HEK293 (cell line): ENCODE results near the gene DGKD.

ENCODE experiments used
- CTCF ChIA-PET: fragments of 350-600 bp; formaldehyde crosslinking; extraction: SDS; loops from one replicate; lab custom pipeline; 2021; ENCODE audit warnings: antibody characterized with exemption; lab: Yijun Ruan, JAX
- POLR2A ChIA-PET: fragments of 300-600 bp; formaldehyde crosslinking; extraction: SDS; loops from one replicate; lab custom pipeline; 2020; ENCODE audit warnings: antibody characterized with exemption, inconsistent platforms; lab: Yijun Ruan, JAX
- H3K27ac ChIP-seq: fragments of 200-500 bp; sonication (Bioruptor generic); 2 replicates; pipeline ENCODE4 v1.5.1; 2014; ENCODE audit warnings: low read depth, low read length, control low read depth, inconsistent platforms; ENCODE audit errors: extremely low read depth
- H3K36me3 ChIP-seq, 2 experiments: fragments of 200-500 bp in 1 of 2; sonication (Bioruptor generic) in 1 of 2; 1 replicate in 1 of 2; 2 replicates in 1 of 2; pipeline ENCODE4 v1.5.1; 2014 to 2017; ENCODE audit warnings: inconsistent platforms in 2 of 2, low read length in 2 of 2; ENCODE audit not compliant: control insufficient read depth in 2 of 2, insufficient read depth in 1 of 2
- H3K4me1 ChIP-seq: fragments of 200-500 bp; sonication (Bioruptor generic); 2 replicates; pipeline ENCODE4 v1.5.1; 2014; ENCODE audit warnings: mild to moderate bottlenecking, low read length, inconsistent platforms; ENCODE audit not compliant: control insufficient read depth, insufficient read depth
- H3K4me3 ChIP-seq: 2 replicates; pipeline ENCODE4 v1.5.1; 2011; ENCODE audit warnings: low read depth, mild to moderate bottlenecking, control low read depth, low read length, moderate library complexity
- H3K9me3 ChIP-seq: fragments of 200-500 bp; sonication (Bioruptor generic); 2 replicates; pipeline ENCODE4 v1.5.1; 2014; ENCODE audit warnings: low read depth, low read length, inconsistent platforms; ENCODE audit not compliant: control insufficient read depth, insufficient read depth
- FEZF1 ChIP-seq: fragments of 450-650 bp; formaldehyde crosslinking; IDR thresholded peaks from 2 replicates; pipeline ENCODE4 v1.5.1; 2016; ENCODE audit warnings: missing biosample characterization, missing genetic modification characterization
- KLF10 ChIP-seq: fragments of 450-650 bp; IDR thresholded peaks from 2 replicates; pipeline ENCODE4 v1.5.1; 2018; ENCODE audit warnings: missing biosample characterization, mild to moderate bottlenecking, missing genetic modification characterization
- KLF7 ChIP-seq: fragments of 450-650 bp; formaldehyde crosslinking; IDR thresholded peaks from 2 replicates; pipeline ENCODE4 v1.5.1; 2016; ENCODE audit warnings: missing biosample characterization, missing genetic modification characterization, borderline replicate concordance
- RBAK ChIP-seq: fragments of 450-650 bp; formaldehyde crosslinking; IDR thresholded peaks from 2 replicates; pipeline ENCODE4 v1.5.1; 2016; ENCODE audit warnings: missing biosample characterization, missing genetic modification characterization
- SETDB1 ChIP-seq: IDR thresholded peaks from one replicate; pipeline ENCODE4 v1.6.1; 2017; ENCODE audit warnings: mild to moderate bottlenecking, low read length, moderate library complexity, mixed read lengths; ENCODE audit not compliant: insufficient read length
- TRIM28 ChIP-seq: IDR thresholded peaks from 2 replicates; pipeline ENCODE4 v1.6.1; 2011; ENCODE audit warnings: low read length, control low read depth, borderline replicate concordance
- ZFHX2 ChIP-seq: fragments of 450-650 bp; formaldehyde crosslinking; conservative IDR thresholded peaks from 2 replicates; pipeline ENCODE4 v1.5.1; 2016; ENCODE audit warnings: missing biosample characterization, missing genetic modification characterization
- ZNF148 ChIP-seq: fragments of 450-650 bp; formaldehyde crosslinking; IDR thresholded peaks from 2 replicates; pipeline ENCODE4 v1.5.0; 2017; ENCODE audit warnings: missing biosample characterization, missing genetic modification characterization, borderline replicate concordance
- ZNF16 ChIP-seq: fragments of 450-650 bp; formaldehyde crosslinking; IDR thresholded peaks from 2 replicates; pipeline ENCODE4 v1.5.1; 2016; ENCODE audit warnings: low read depth, missing biosample characterization, missing genetic modification characterization
- ZNF610 ChIP-seq: fragments of 450-650 bp; formaldehyde crosslinking; IDR thresholded peaks from 2 replicates; pipeline ENCODE4 v1.5.1; 2016; ENCODE audit warnings: missing biosample characterization, missing genetic modification characterization, borderline replicate concordance
- ZNF747 ChIP-seq: fragments of 450-650 bp; formaldehyde crosslinking; IDR thresholded peaks from 2 replicates; pipeline ENCODE4 v1.5.1; 2016; ENCODE audit warnings: missing biosample characterization, missing genetic modification characterization
- TF ChIP-seq, protein P1 (sequence below): fragments of 450-650 bp; formaldehyde crosslinking; conservative IDR thresholded peaks from 2 replicates; pipeline ENCODE4 v1.5.1; 2016; ENCODE audit warnings: low read depth, missing biosample characterization, missing genetic modification characterization
- TF ChIP-seq, protein P2 (sequence below): fragments of 450-650 bp; formaldehyde crosslinking; IDR thresholded peaks from 2 replicates; pipeline ENCODE4 v1.5.1; 2016; ENCODE audit warnings: missing biosample characterization, missing genetic modification characterization, low read depth

Gene DGKD

GRCh38 chr2:233501198-233502076 lies 147.1 kb downstream of the DGKD start:
- no peaks in the 10 kb centered on the region for H3K4me1 ChIP-seq
- H3K4me3 ChIP-seq: no peak overlapping the region
- H3K9me3 ChIP-seq: no peaks in the 10 kb centered on the region; the same call in 1 of the 2 replicates
- ChIA-PET CTCF (interaction anchor here (0.6 to 1.5 kb wide), 2 partner anchors 210 to 738 kb away, joined by 3 read pairs; no protein-coding TSS in a partner anchor), POLR2A (no interaction called here)
- TF ChIP-seq RBAK (tag by site-specific recombination) (no peak), ZNF610 (no peak), ZNF16 (tag by site-specific recombination) (no peak), ZFHX2 (tag by site-specific recombination) (no peak), ZNF747 (no peak), KLF10 (tag by site-specific recombination) (no peak), FEZF1 (no peak), KLF7 (no peak)
- TF ChIP-seq, protein P1, sequence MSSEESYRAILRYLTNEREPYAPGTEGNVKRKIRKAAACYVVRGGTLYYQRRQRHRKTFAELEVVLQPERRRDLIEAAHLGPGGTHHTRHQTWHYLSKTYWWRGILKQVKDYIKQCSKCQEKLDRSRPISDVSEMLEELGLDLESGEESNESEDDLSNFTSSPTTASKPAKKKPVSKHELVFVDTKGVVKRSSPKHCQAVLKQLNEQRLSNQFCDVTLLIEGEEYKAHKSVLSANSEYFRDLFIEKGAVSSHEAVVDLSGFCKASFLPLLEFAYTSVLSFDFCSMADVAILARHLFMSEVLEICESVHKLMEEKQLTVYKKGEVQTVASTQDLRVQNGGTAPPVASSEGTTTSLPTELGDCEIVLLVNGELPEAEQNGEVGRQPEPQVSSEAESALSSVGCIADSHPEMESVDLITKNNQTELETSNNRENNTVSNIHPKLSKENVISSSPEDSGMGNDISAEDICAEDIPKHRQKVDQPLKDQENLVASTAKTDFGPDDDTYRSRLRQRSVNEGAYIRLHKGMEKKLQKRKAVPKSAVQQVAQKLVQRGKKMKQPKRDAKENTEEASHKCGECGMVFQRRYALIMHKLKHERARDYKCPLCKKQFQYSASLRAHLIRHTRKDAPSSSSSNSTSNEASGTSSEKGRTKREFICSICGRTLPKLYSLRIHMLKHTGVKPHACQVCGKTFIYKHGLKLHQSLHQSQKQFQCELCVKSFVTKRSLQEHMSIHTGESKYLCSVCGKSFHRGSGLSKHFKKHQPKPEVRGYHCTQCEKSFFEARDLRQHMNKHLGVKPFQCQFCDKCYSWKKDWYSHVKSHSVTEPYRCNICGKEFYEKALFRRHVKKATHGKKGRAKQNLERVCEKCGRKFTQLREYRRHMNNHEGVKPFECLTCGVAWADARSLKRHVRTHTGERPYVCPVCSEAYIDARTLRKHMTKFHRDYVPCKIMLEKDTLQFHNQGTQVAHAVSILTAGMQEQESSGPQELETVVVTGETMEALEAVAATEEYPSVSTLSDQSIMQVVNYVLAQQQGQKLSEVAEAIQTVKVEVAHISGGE (tag by site-specific recombination): no peak
- TF ChIP-seq, protein P2, sequence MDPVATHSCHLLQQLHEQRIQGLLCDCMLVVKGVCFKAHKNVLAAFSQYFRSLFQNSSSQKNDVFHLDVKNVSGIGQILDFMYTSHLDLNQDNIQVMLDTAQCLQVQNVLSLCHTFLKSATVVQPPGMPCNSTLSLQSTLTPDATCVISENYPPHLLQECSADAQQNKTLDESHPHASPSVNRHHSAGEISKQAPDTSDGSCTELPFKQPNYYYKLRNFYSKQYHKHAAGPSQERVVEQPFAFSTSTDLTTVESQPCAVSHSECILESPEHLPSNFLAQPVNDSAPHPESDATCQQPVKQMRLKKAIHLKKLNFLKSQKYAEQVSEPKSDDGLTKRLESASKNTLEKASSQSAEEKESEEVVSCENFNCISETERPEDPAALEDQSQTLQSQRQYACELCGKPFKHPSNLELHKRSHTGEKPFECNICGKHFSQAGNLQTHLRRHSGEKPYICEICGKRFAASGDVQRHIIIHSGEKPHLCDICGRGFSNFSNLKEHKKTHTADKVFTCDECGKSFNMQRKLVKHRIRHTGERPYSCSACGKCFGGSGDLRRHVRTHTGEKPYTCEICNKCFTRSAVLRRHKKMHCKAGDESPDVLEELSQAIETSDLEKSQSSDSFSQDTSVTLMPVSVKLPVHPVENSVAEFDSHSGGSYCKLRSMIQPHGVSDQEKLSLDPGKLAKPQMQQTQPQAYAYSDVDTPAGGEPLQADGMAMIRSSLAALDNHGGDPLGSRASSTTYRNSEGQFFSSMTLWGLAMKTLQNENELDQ: no peak
- peaks cover 0 to 46% of the 10 kb centered on the region in 2 experiments; a peak in 1 of 3 replicates for H3K36me3 ChIP-seq
- no peak overlapping the region for H3K27ac ChIP-seq

- CTCF ChIA-PET: no interaction called here
- Histone ChIP-seq H3K4me3 (no peak overlapping the region), H3K36me3 (peaks cover 0 to 36% of the 10 kb centered on the region in 2 experiments; a peak in 1 of 3 replicates), H3K9me3 (no peaks in the 10 kb centered on the region; the same call in 1 of the 2 replicates), H3K4me1 (no peaks in the 10 kb centered on the region), H3K27ac (no peak overlapping the region)
- POLR2A ChIA-PET: no interaction called here
- peak; percentile 63; the same call in 1 of the 2 replicates for TF ChIP-seq TRIM28
- TF ChIP-seq ZNF148 (tag by site-specific recombination): no peak
- peak; percentile 99 for TF ChIP-seq SETDB1
These were observed 149.2 kb downstream of the DGKD start for GRCh38 chr2:233503481-233503880.
